ENCODE data around the gene LRCH3.

DNA sequence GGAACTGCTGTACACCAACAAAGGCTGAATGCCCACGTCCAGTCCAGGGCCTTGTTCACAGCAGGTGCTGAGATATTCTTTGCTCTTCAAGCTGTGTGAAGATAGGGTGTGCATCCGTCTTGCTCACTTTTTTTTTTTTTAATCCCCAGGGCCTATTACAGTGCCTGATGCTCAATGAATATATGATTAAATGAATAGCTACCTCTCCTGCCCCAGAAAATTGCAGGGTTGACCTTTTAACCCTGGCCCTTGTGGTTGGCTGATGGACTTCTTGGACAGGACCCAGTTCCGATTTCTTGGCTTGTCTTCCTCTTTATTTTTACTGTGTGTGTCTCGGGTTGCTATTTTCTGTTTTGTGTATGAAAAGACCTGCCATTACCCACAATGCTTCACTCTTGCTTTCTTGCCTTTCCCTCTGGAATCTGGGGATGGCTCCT lies 44.2 kb upstream of the LRCH3 start:
- TF ChIP-seq POLR2A (IDR thresholded peaks at IDR 0.05) (no peak), CTCF (IDR thresholded peaks at IDR 0.05) (no peak)
